ENCODE results near the gene GPHN. TPM values are rescaled to one million over a fixed set of nuclear protein-coding genes. Genes with fewer than 3 reads are reported as not detected.

Gene GPHN
- total and polyA plus RNA-seq, 2 of the 4 experiments (the other 2 are of a cell fraction): 8.0 to 8.1 TPM

GRCh38 chr14:66472251-66472650 is 35.7 kb upstream of the GPHN start:
- Histone ChIP-seq H3K4me3 (ENCODE audit: insufficient read depth, low read depth, low read length) (no peak overlapping the region), H3K56ac (ENCODE audit: extremely low read depth, insufficient read depth, low read length) (no peak overlapping the region), H4K5ac (ENCODE audit: low read depth, low read length) (no peak overlapping the region), H2AK5ac (ENCODE audit: low read depth, low read length) (no peak overlapping the region), H3K27me3 (ENCODE audit: control insufficient read depth, insufficient read depth, low read length) (no peaks in the 10 kb centered on the region), H2BK20ac (ENCODE audit: low read depth, low read length) (no peak overlapping the region), H2BK15ac (ENCODE audit: low read depth, low read length) (no peak overlapping the region), H3K27ac (ENCODE audit: insufficient read depth, low read length) (no peak overlapping the region), H2BK120ac (ENCODE audit: low read depth, low read length) (no peak overlapping the region), H3K36me3 (ENCODE audit: control insufficient read depth, insufficient read depth, low read length) (no peaks in the 10 kb centered on the region), H2AK9ac (replicated peaks; ENCODE audit: low read depth, low read length, poor library complexity) (no peak overlapping the region), H3K9me3 (ENCODE audit: control insufficient read depth, insufficient read depth, low read length) (no peaks in the 10 kb centered on the region), H3K79me1 (ENCODE audit: low read depth in 1 of 2, low read length in 2 of 2) (no peaks in the 10 kb centered on the region), H2AFZ (replicated peaks; ENCODE audit: low read length, poor library complexity) (no peak overlapping the region), H4K20me1 (ENCODE audit: insufficient read depth, low read length) (no peaks in the 10 kb centered on the region), H3K18ac (ENCODE audit: low read depth, low read length) (no peak overlapping the region), H2BK5ac (ENCODE audit: low read depth, low read length, poor library complexity, severe bottlenecking) (no peak overlapping the region), H4K8ac (ENCODE audit: low read depth in 2 of 2, low read length in 2 of 2) (no peak overlapping the region), H4K91ac (ENCODE audit: insufficient read depth, low read depth, low read length) (no peak overlapping the region), H3K23ac (ENCODE audit: low read depth, low read length) (no peak overlapping the region), H3K9me1 (ENCODE audit: insufficient read depth, low read length) (no peaks in the 10 kb centered on the region), H3K9ac (ENCODE audit: low read depth, low read length) (no peak overlapping the region), H3K14ac (replicated peaks; ENCODE audit: low read depth, low read length) (no peak overlapping the region), H3K4me2 (ENCODE audit: low read depth, low read length) (no peak overlapping the region), H3K4me1 (ENCODE audit: control insufficient read depth, insufficient read depth, low read length) (no peaks in the 10 kb centered on the region), H3K4ac (ENCODE audit: low read depth, low read length) (no peak overlapping the region)
- ChIA-PET POLR2A (ENCODE audit: unreplicated experiment) (no interaction called here), CTCF (no interaction called here)
- ATAC-seq (ENCODE audit: low read depth) (no peak), DNase-seq (no peak)
- TF ChIP-seq NFE2L2 (IDR thresholded peaks at IDR 0.05; ENCODE audit: low read depth, low read length): no peak
- TF ChIP-seq FOS (IDR thresholded peaks at IDR 0.05; ENCODE audit: low read depth, low read length): no peak
- no peak for TF ChIP-seq RAD21 (IDR thresholded peaks at IDR 0.05; ENCODE audit: low read length)
- no peak for TF ChIP-seq CEBPB (IDR thresholded peaks at IDR 0.05; ENCODE audit: low read depth, low read length)
- TF ChIP-seq RFX5 (IDR thresholded peaks at IDR 0.05; ENCODE audit: low read depth, low read length): no peak
- no peak for TF ChIP-seq SMC3 (IDR thresholded peaks at IDR 0.05; ENCODE audit: low read depth, low read length)
- TF ChIP-seq MXI1 (IDR thresholded peaks at IDR 0.05; ENCODE audit: borderline replicate concordance, low read depth, low read length): no peak
- TF ChIP-seq USF2 (IDR thresholded peaks at IDR 0.05; ENCODE audit: low read depth, low read length): no peak
- no peak for TF ChIP-seq CHD1 (IDR thresholded peaks at IDR 0.05; ENCODE audit: low read depth, low read length)
- TF ChIP-seq MAFK (IDR thresholded peaks at IDR 0.05; ENCODE audit: low read depth, low read length): no peak
- no peak for TF ChIP-seq RCOR1 (IDR thresholded peaks at IDR 0.05; ENCODE audit: insufficient replicate concordance, low read length)
- TF ChIP-seq BHLHE40 (IDR thresholded peaks at IDR 0.05; ENCODE audit: low read depth, low read length): no peak
- TF ChIP-seq MAZ (IDR thresholded peaks at IDR 0.05; ENCODE audit: borderline replicate concordance, low read depth, low read length): no peak
- no peak for TF ChIP-seq POLR2A (IDR thresholded peaks at IDR 0.05; ENCODE audit: low read depth, low read length)
- TF ChIP-seq CTCF (conservative IDR thresholded peaks at IDR 0.05; ENCODE audit: low read depth, low read length): no peak
- no peak for TF ChIP-seq ELK1 (IDR thresholded peaks at IDR 0.05; ENCODE audit: borderline replicate concordance, low read depth, low read length)
- intact Hi-C loops (cut with micrococcal nuclease): no loop called here
- BruUV-seq (replicated peaks): no TSS peak
- in situ Hi-C loops (cut with MboI; ENCODE audit: low sequenced_read_pairs): no loop called here
- dilution Hi-C loops (cut with HindIII; ENCODE audit: low sequenced_read_pairs, unreplicated experiment): no loop called here
